Activated T-cell treated with anti-CD3 and anti-CD28 coated beads, Interleukin-2, amount 50 U/mL, for 48 hours (primary cell): ENCODE measurements around the gene SCTR.

Experiments
- DNase-seq, 2 experiments: peaks; one replicate each; pipeline ENCODE4 v3.0.0-alpha.2; 2020

Gene SCTR

GRCh38 chr2:119440501-119440870, 83.8 kb downstream of the SCTR start:
- no peak for DNase-seq

DNA sequence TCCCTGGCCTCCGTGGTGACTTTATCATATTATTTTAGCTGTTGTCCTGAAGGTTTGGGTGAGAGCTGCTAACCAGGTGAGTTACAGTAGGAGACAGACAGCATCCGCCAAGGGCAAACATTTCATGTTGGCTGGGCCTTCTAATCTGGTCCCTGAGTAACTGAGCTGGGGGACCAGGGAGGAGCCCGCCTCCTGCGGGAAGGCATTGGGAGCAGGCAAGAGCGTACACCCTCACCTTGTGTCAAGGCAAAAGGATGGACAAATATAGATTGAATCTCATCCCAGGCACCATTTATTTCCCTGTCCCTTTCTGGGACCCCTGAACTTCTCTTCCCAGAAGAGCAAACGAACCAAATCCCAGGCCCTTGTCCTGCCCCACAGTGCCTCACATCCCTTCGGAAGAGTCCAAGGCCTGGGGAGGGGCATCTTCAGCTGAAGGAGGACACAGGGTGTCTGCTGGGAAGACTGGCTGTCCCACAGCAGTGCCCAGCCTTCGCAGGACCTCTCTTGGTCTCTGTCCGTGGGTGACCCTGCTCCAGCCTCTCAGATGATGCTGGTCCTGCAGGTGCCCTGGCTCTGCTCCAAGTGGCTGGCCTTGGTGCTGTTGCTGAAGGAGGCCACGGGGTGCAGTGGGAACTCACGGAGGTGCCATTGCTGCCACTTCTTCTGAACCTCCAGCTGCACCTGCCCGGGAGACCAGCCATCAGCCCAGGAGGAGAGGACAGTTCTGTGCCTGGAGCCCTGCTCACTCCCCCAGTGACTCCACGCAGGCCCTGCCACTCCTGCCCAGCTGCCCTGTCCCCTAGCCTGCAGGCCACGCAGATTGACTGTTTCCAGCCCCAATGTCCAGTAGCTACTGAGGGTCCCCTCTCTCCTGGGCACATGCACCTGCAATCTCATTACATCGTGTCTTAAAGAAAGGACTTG, 84.4 kb downstream of the SCTR start:
- no peak for DNase-seq

DNA sequence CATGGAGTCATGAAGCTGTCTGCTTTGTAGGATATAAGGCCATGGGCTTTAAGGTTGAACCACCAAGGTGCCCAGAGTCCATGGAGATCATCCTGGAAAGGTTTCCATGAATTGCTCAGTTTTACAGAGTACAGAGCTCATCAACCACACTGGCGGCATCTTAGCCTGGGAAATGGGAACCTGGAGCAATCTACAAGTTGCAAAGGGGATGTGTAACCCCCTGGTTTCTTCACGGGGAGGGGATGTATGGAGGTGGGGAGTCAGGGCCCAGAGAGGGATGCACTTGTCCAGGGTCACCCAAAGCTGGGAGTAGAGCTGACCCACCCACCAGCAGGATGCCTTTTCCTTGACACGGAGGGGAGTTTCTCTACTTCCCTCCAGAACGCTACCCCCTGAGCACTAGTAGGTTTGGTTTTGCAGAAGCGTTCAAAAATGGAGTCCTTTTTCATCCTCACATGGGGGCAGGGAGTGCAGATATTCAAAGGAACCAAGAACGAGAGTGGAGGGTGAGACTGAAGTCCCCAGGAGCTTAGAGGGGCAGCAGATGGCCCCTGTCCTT, 85.5 kb downstream of the SCTR start:
- no peak for DNase-seq

GRCh38 chr2:119438128-119438656, 86.1 kb downstream of the SCTR start:
- no peak for DNase-seq

GRCh38 chr2:119436993-119437772, 87.1 kb downstream of the SCTR start:
- DNase-seq, result no peak

- no peak for DNase-seq
Observed at GRCh38 chr2:119435953-119436297, 88.4 kb downstream of the SCTR start.

DNA sequence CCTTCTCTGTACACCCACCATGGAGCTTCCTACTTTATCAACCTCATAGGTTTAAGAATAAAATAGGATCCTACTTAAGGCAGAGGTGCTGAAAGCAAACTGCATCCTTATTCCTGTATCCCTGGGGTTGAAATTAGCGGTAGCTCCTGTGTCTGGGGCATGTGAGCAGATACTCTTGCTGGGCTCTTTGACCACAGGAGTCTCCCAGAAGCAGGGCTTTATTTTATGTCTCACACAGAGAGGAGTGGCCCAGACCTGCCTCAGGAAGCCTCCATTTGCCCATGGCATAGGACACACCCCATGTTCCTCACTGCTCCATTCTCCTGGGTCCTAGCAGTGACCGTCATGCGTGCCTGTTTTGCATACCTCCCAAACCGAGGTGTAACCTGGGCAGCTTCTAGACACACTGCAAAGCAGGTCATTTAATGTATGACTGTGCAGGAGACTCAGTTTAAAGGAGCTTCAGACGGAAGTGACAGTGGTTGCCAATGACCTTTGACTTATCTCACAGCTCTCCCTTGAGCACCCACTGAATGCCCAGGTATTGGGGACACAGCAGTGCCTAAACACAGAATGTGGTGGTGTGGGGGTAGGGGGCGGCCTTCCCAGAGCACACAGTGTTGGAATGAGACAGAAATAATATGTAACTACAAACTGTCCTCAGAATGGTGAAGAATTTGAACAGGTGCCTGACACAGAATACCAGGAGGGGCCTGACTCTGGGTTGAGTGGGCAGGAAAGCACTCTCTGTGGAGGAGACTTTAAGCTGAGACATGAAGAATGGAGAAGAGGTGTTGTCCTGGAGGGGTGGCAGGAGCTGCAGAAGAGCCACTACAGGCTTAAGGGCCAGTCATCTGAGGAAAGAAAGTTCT, 89.0 kb downstream of the SCTR start:
- DNase-seq, result no peak

DNA sequence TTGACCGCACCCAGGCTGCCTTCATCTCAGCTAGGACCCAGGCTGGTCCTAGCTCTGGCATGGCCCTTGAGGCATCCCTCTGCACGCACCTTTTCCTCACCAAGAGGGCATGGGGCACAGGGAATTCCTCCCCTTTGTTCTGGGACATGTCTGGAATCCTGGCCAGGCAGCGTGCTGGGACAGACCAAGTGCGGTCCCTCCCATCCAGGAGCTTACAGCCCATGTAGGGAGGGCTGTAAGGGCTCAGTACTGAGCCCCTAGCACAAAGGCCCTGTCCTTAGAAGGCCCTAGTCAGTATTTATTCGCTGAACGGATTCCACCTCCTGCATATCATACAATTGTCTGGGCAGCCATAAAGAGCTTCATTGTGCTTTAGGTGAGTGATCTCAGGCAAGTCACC, 89.6 kb downstream of the SCTR start:
- DNase-seq, result no peak

DNA sequence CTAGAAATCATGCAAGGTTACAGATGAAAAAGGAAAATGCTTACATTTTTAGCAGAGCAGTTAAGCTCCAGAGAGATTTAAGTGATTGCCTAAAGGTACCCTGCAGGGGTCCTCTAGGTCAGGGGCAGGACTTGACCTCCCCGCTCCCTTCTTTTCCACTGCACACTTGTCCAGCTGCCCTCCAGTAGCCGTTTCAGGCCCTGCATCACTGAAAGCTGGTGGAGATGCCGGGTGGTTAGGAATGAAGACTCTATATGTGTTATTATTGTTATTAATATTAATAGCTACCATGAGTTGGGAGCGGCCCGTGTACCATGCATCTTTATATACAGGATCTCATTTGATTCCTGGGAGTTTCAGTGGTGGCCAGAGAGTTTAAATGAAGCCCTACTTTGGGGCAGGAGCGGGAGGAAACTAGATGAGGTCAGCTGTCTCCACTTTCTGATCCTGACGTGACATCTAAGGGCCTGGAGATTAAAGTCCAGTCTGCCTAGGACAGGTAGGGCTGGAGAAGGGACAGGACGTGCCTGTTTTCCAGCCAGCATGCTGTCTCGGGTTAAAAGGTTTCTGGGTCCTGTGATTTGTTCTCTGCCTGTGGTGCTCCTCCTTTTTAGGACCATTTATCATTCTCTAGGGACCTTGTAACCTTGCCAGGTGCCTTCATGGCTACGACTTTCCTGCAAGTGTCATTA, 90.5 kb downstream of the SCTR start:
- DNase-seq, result no peak

- DNase-seq, result no peak
Observed at GRCh38 chr2:119432851-119433522, 91.3 kb downstream of the SCTR start.

GRCh38 chr2:119431976-119432850, 92.1 kb downstream of the SCTR start:
- peak in 1 of 2 experiments; percentile 20 for DNase-seq

DNA sequence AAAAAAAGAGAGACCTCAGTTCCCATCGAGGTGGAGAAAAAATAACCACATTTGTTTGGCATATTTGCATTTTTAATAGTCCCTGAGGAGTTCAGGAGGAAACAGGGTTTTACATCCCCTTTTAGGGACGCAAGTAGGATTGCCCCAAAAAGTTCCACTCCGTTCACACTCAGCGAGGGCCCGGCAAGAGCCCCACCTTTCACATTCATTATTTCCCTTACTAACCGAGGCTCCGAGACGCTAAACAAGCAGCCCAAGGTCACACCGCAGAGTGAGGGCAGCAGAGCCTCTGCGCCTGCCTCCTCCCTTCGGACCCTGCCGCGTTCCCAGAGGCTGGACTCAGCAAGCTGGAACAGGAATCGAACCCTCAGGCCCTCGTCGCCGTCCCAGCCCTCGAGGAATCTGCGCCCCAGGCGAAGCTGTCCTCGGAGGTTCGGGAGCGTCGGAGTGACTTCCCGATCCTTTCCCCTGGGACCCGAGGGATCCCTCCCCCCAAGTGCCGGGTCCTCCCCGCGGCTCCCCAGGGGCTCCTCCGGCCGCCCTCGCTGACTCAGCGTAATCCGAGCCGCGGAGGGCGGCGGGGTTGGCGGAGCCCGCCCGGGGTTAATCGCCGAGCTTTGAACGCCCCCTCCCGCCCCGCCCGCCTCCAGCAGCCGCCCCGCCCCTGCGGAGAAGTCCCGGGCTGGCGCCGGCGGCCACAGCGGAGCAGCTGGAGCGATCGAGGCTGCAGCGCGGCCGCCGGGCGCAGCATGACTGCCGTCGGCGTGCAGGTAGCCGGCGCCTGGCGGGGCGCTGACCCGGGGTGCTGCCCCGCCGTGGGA, 92.9 kb downstream of the SCTR start, which contains the start of gene TMEM37:
TSS of gene TMEM37 (plus strand) at position 700 of the 821 bp plus-strand sequence. CDS start at position 750, 50 bp downstream.
- peak in 1 of 2 experiments; percentile 27 for DNase-seq

DNA sequence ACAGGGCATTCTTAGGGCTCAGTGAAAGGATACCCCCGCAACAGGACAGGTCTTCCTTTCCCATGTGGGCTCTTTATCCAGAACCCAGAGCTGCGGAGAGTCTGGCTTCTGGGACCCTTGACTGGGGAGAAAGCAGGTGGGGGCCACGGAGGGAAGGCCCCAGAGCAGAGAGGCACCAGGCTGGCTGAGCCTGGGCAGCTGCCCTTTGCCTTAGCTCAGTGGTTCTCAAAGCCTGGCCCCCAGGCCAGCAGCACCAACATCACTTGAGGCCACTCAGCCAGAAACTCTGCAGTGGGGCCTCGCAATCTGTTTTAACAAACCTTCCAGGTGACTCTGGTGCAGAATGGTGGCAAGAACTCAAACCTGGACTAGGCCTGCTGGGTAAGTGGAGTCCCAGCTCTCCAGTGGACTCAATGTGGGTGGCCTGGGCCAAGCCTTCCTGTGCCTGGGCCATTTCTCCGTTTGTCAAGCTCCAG, 94.2 kb downstream of the SCTR start:
- DNase-seq, result no peak

GRCh38 chr2:119429225-119429981, 94.9 kb downstream of the SCTR start:
- no peak for DNase-seq

DNA sequence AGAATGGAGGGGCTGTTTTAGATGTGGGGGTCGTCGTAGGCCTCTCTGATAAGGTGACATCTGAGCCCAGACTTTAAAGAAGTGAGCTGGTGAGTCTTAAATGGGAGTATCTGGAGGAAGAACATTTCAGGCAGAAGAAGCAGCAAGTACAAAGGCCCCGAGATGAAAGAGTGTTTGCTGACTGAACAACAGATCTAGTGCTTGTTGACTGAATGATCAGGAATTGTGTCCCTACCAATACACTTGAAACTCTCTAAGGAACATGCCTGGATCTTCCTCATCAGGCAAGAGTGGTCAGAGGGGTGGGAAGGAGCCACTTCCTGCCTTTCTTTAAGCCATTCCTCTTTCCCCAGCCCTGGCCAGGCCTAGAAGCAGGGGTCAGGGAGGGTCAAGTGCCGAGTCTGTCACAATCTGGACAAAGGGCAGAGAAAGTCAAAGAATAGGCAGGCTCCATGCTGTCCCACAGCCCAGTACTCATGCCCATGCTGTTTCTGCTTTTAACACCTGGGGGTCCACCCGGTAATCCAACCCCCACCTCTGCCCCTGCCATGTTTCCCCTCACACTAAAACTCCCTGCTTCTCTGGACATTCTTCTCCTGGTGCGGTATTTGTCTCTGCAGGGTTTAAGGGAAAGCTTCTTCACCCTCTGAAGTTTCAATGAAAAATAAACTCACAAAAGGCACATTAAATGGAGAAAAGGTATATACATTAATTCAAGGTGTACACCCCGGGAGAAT, 95.6 kb downstream of the SCTR start:
- DNase-seq, result no peak

DNA sequence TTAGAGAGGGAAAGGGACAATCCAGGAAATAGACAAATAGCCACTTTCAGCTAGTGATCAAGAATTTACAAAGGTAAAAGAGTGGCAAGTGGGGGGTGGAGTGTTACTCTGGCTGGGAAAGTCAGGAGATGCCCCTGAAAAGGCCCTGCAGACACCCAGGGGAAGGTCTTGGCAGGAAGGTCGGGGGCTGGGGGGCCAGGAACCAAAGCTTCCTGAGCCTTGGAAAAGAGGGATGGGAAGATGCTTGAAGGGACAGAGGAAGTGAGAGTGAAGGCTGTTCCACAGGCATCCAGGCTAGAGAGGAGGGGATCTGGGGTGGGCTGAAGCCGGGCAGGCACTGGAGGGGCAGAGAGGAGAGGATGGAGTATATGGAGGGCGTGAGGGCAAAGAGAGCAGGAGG, 96.5 kb downstream of the SCTR start:
- no peak for DNase-seq

GRCh38 chr2:119426801-119427395, 97.4 kb downstream of the SCTR start:
- DNase-seq, result no peak
